Hepatocyte (in vitro differentiated cells): ENCODE data around the gene NCR3LG1.
"Not testable (repeated sequence)": the region's sequence is repeated elsewhere in the genome, so short reads cannot be mapped to it uniquely, and the experiment has no call there.

Experiments
- EZH2 ChIP-seq: fragments of 200-600 bp; sonication (generic); IDR thresholded peaks from 2 replicates; pipeline ENCODE4 v1.6.1; 2016; ENCODE audit warnings: antibody characterized with exemption, mild to moderate bottlenecking, borderline replicate concordance
- EZH2phosphoT487 ChIP-seq: fragments of 200-600 bp; sonication (generic); IDR thresholded peaks from one replicate; pipeline ENCODE4 v1.6.1; 2018; ENCODE audit warnings: antibody characterized with exemption, mild to moderate bottlenecking, low read depth, moderate library complexity; ENCODE audit not compliant: unreplicated experiment, severe bottlenecking
- TF ChIP-seq, protein P1 (sequence below): fragments of 200-600 bp; sonication (generic); IDR thresholded peaks from 2 replicates; pipeline ENCODE4 v1.5.1; 2016; ENCODE audit warnings: antibody characterized with exemption, mild to moderate bottlenecking; ENCODE audit not compliant: poor library complexity

DNA sequence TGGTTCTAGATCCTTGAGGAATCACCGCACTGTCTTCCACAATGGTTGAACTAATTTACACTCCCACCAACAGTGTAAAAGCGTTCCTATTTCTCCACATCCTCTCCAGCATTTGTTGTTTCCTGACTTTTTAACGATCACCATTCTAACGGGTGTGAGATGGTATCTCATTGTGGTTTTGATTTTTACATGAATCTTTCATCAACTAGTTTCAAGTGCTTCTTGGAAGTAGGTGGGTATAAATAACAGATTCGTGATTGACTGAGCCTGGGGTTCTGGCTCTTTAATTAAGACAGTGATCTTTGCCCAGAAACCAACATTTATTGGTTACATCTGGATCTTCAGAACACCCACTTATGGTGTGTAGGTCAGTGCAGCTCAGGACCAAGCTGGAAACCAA lies 74.6 kb downstream of the NCR3LG1 start:
- TF ChIP-seq EZH2, EZH2phosphoT487: not testable (repeated sequence)
- TF ChIP-seq, protein P1, sequence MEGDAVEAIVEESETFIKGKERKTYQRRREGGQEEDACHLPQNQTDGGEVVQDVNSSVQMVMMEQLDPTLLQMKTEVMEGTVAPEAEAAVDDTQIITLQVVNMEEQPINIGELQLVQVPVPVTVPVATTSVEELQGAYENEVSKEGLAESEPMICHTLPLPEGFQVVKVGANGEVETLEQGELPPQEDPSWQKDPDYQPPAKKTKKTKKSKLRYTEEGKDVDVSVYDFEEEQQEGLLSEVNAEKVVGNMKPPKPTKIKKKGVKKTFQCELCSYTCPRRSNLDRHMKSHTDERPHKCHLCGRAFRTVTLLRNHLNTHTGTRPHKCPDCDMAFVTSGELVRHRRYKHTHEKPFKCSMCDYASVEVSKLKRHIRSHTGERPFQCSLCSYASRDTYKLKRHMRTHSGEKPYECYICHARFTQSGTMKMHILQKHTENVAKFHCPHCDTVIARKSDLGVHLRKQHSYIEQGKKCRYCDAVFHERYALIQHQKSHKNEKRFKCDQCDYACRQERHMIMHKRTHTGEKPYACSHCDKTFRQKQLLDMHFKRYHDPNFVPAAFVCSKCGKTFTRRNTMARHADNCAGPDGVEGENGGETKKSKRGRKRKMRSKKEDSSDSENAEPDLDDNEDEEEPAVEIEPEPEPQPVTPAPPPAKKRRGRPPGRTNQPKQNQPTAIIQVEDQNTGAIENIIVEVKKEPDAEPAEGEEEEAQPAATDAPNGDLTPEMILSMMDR, result not testable (repeated sequence)
